ENCODE data around the gene CEMP1. TPM values are rescaled to one million over a fixed set of nuclear protein-coding genes. Genes with fewer than 3 reads are reported as not detected.

The CEMP1 gene
- total RNA-seq, 1 donor from 2014 or later = not detected

DNA sequence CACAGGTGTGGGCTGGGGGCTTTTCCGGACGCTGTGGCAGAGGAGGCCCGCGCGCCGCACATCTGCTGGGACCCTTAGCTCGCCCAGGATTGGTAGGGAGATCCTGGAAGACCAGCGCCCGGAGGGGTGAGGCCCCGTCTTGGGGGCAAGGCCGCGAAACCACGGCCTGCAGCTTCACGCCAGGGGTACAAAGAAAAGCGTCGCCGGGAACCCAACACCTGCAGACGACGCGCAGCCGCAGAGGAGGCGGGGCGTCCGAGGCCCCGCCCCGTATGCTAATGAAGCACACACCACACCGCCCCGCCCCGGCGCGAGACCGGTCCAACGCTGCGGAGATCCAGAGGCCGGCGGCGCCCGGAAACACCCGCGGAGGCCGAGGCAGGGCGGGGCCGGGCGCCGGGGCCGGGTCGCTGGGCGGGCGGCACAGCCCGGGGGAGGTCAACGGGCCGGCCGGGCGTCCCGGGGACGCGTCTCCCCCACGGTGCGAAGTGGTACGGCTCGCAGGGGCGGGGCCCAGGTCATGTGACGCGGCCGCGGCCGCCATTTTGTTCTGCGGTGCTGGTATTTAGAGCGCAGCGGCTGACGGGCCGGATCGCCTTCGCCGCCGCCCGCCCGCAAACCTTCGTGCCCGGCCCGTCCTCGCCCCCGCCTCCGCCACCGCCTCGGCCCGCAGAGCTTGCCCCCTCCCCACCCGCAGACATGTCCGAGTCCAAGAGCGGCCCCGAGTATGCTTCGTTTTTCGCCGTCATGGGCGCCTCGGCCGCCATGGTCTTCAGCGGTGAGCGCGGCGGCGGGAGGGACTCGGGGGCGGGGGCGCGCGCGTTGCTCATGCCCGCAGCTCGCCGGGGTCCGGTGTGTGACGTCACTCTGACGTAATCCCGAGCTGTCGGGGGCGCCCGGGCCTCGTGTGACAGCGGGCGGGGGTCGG is 17.5 kb downstream of the CEMP1 start, which contains the start of gene ATP6V0C:
Gene ATP6V0C (plus strand): TSS at position 548 of the 928 bp plus-strand sequence. CDS start 152 bp downstream, at position 700.
- H3K9me3 Mint-ChIP-seq (ENCODE audit: unreplicated experiment) = no peaks in the 10 kb centered on the region
- peaks cover 37% of the 10 kb centered on the region for H3K27me3 Mint-ChIP-seq (ENCODE audit: unreplicated experiment)
- TF ChIP-seq, protein P1, sequence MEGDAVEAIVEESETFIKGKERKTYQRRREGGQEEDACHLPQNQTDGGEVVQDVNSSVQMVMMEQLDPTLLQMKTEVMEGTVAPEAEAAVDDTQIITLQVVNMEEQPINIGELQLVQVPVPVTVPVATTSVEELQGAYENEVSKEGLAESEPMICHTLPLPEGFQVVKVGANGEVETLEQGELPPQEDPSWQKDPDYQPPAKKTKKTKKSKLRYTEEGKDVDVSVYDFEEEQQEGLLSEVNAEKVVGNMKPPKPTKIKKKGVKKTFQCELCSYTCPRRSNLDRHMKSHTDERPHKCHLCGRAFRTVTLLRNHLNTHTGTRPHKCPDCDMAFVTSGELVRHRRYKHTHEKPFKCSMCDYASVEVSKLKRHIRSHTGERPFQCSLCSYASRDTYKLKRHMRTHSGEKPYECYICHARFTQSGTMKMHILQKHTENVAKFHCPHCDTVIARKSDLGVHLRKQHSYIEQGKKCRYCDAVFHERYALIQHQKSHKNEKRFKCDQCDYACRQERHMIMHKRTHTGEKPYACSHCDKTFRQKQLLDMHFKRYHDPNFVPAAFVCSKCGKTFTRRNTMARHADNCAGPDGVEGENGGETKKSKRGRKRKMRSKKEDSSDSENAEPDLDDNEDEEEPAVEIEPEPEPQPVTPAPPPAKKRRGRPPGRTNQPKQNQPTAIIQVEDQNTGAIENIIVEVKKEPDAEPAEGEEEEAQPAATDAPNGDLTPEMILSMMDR (IDR thresholded peaks at IDR 0.05; ENCODE audit: unreplicated experiment) = no peak
- peak; percentile 87 for DNase-seq (ENCODE audit: low spot score)
- peak within 1 kb of the TSS; percentile 97 for H3K4me3 Mint-ChIP-seq (ENCODE audit: unreplicated experiment)
- H3K27ac Mint-ChIP-seq (ENCODE audit: unreplicated experiment) = peak within 1 kb of the TSS; percentile 89
- peaks cover 15% of the 10 kb centered on the region for H3K36me3 Mint-ChIP-seq (ENCODE audit: low read depth, unreplicated experiment)
- H3K4me1 Mint-ChIP-seq (ENCODE audit: unreplicated experiment) = peaks cover 45% of the 10 kb centered on the region

DNA sequence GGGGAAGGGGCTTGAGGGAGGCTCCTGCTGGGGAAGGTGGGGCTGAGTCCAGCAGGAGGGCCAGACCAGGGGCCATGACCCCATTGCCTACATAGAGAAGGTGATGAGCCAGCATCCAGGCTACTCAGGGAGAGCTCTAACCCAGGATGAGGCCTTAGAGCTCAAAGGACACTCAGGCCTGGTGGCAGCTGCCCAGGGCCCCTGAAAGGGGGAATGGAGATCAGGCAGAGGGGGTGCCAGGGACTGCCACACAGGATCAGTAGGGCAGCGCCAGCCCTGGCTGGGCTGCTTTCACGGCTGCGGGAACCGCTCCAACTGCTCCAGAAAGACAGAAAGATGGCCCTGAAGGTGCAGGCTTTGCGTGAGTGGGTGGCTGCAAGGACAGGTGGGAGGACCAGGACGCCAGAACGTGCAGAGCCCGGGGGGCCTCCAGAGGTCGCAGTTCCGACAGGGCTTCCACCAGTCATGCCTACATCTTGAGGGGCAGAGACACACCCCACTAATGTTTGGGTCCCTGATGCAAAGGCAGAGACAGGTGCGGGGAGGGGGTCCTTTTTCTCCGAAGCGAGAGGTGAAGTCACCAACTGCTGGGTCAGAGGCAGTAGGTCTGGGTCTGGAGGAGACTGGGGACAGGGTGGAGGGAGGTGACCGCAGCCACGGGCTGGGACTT is 18.3 kb downstream of the CEMP1 start:
- peaks cover 45% of the 10 kb centered on the region for H3K4me1 Mint-ChIP-seq (ENCODE audit: unreplicated experiment)
- DNase-seq (ENCODE audit: low spot score) = no peak
- peak overlapping the region; percentile 78 for H3K27ac Mint-ChIP-seq (ENCODE audit: unreplicated experiment)
- H3K9me3 Mint-ChIP-seq (ENCODE audit: unreplicated experiment) = no peaks in the 10 kb centered on the region
- H3K36me3 Mint-ChIP-seq (ENCODE audit: low read depth, unreplicated experiment) = peaks cover 15% of the 10 kb centered on the region
- H3K27me3 Mint-ChIP-seq (ENCODE audit: unreplicated experiment) = peaks cover 39% of the 10 kb centered on the region
- peak overlapping the region; percentile 89 for H3K4me3 Mint-ChIP-seq (ENCODE audit: unreplicated experiment)
- TF ChIP-seq, protein P1 (IDR thresholded peaks at IDR 0.05; ENCODE audit: unreplicated experiment) = no peak

DNA sequence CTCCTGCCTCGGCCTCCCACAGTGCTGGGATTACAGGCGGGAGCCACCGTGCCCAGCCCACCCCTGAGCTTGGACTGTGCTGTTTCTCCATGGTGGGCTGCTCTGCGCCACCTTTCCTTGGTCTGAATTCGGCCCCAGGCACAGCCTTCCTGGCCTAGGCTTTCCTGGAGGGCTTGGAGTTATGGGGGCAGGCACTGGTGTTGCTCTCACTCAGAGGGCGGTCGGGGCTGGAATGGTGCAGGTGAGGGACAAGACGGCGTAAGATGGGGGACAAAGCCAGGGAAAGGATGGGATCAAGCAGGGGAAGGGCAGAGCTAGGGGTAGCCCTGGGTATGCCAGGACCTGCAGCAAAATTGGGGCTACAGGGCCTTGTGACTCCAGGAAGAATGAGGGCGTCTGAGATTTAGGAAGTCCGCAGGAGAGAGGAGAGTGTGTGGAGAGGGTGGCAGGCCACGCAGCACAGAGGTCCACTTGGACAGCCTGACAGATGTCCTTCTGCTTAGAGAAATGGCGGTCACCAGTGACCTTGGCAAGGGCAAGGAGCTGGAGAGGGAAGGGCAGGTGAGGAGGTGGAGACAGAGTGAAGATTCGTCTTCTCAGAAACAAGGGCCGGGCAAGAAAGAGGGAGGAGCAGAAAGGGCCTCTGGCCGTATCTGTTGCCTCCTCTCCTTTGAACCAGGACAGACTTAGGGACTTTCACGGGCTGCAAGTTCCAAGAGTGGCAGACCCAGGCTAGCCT is 19.0 kb downstream of the CEMP1 start:
- TF ChIP-seq, protein P1 (IDR thresholded peaks at IDR 0.05; ENCODE audit: unreplicated experiment) = no peak
- no peaks in the 10 kb centered on the region for H3K9me3 Mint-ChIP-seq (ENCODE audit: unreplicated experiment)
- peaks cover 40% of the 10 kb centered on the region for H3K4me1 Mint-ChIP-seq (ENCODE audit: unreplicated experiment)
- no peak for DNase-seq (ENCODE audit: low spot score)
- peak overlapping the region; percentile 89 for H3K4me3 Mint-ChIP-seq (ENCODE audit: unreplicated experiment)
- H3K27me3 Mint-ChIP-seq (ENCODE audit: unreplicated experiment) = peaks cover 34% of the 10 kb centered on the region
- H3K36me3 Mint-ChIP-seq (ENCODE audit: low read depth, unreplicated experiment) = peaks cover 11% of the 10 kb centered on the region
- peak overlapping the region; percentile 58 for H3K27ac Mint-ChIP-seq (ENCODE audit: unreplicated experiment)

DNA sequence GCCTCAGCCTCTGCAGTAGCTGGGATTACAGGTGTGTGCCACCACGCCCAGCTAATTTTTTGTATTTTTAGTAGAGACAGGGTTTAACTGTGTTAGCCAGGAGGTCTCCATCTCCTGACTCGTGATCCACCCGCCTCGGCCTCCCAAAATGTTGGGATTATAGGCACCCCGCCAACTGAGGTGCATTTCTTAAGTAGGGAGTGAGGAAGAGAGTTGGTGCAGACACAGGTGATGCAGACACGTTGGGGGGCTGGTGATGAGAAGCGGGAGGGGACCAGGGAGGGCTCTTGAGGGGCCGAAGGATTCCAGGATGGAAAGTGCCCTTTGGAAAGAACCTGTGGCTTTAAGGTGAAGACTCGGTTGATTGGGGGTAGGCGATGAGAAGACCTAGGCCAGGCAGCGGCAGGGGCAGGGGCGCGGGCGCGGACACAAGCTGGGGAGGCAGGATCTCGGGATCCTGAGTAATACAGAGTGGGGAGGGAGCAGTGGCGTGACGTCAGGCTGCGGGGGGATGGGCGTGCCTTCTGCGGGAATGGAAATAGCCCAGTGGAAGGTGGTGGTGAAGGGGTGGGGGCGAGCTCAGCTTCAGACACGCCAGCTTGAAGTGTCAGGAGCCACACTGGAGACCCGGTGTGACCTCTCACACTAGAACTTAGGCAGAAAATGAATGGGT is 19.9 kb downstream of the CEMP1 start:
- no peak overlapping the region for H3K27ac Mint-ChIP-seq (ENCODE audit: unreplicated experiment)
- TF ChIP-seq, protein P1 (IDR thresholded peaks at IDR 0.05; ENCODE audit: unreplicated experiment) = no peak
- no peak for DNase-seq (ENCODE audit: low spot score)

More for the DNA sequence above, 19.9 kb downstream of the CEMP1 start:
- peaks cover 31% of the 10 kb centered on the region for H3K27me3 Mint-ChIP-seq (ENCODE audit: unreplicated experiment)
- no peaks in the 10 kb centered on the region for H3K9me3 Mint-ChIP-seq (ENCODE audit: unreplicated experiment)
- peaks cover 31% of the 10 kb centered on the region for H3K4me1 Mint-ChIP-seq (ENCODE audit: unreplicated experiment)
- H3K36me3 Mint-ChIP-seq (ENCODE audit: low read depth, unreplicated experiment) = peaks cover 4% of the 10 kb centered on the region
- H3K4me3 Mint-ChIP-seq (ENCODE audit: unreplicated experiment) = no peak overlapping the region

Data from endothelial cell (in vitro differentiated cells).